ENCODE measurements around the gene MMEL1.

The MMEL1 gene

GRCh38 chr1:2594001-2594640, 38.7 kb downstream of the MMEL1 start:
- peaks cover 3 to 18% of the 10 kb centered on the region in 2 experiments for H3K36me3 ChIP-seq (ENCODE audit: control insufficient read depth in 1 of 2, insufficient read depth in 2 of 2, low read depth in 1 of 2, low read length in 2 of 2)

GRCh38 chr1:2593251-2593878, 39.5 kb downstream of the MMEL1 start:
- no peak overlapping the region for H3K4ac ChIP-seq (ENCODE audit: low read depth in 1 of 2, low read length in 2 of 2)
- H3K36me3 ChIP-seq (ENCODE audit: control insufficient read depth in 1 of 2, insufficient read depth in 2 of 2, low read depth in 1 of 2, low read length in 2 of 2): peaks cover 3 to 25% of the 10 kb centered on the region in 2 experiments
- 84% methylated on average over 26 of the region's 26 CpGs for WGBS
- H4K8ac ChIP-seq (ENCODE audit: low read length): no peak overlapping the region
- DNase-seq: no peak
- peaks cover 6% of the 10 kb centered on the region for H3K4me1 ChIP-seq (ENCODE audit: control insufficient read depth, insufficient read depth, low read depth, low read length)
- H3K14ac ChIP-seq (ENCODE audit: low read length in 2 of 2): no peak overlapping the region
- H3K9me3 ChIP-seq (ENCODE audit: control insufficient read depth, low read length): peaks cover under 1% of the 10 kb centered on the region
- peaks cover 6% of the 10 kb centered on the region for H3K79me1 ChIP-seq (replicated peaks; ENCODE audit: low read length, poor library complexity, severe bottlenecking)
- no peak overlapping the region for H2BK120ac ChIP-seq (ENCODE audit: low read depth, low read length)
- no peak overlapping the region for H3K4me3 ChIP-seq (ENCODE audit: insufficient read depth in 1 of 2, low read depth in 1 of 2, low read length in 2 of 2)
- peaks cover 3 to 20% of the 10 kb centered on the region in 2 experiments for H3K27me3 ChIP-seq (ENCODE audit: control insufficient read depth in 1 of 2, insufficient read depth in 1 of 2, low read length in 2 of 2)
- no peak overlapping the region for H2BK5ac ChIP-seq (ENCODE audit: low read depth, low read length, poor library complexity, severe bottlenecking)
- no peak overlapping the region for H3K9ac ChIP-seq (ENCODE audit: low read length)
- no peak overlapping the region for H2BK12ac ChIP-seq (ENCODE audit: low read length in 2 of 2)
- H4K91ac ChIP-seq (ENCODE audit: low read length): no peak overlapping the region
- no peak overlapping the region for H2AFZ ChIP-seq (ENCODE audit: low read depth, low read length)
- no peak overlapping the region for H3K18ac ChIP-seq (ENCODE audit: low read depth in 1 of 2, low read length in 2 of 2)
- no peak overlapping the region for H2AK5ac ChIP-seq (ENCODE audit: low read length, severe bottlenecking)
- no peak overlapping the region for H2BK15ac ChIP-seq (ENCODE audit: low read depth, poor library complexity, severe bottlenecking)
- H3K27ac ChIP-seq (ENCODE audit: low read length, poor library complexity, severe bottlenecking): no peak overlapping the region
- H3K4me2 ChIP-seq (ENCODE audit: low read length, poor library complexity, severe bottlenecking): no peak overlapping the region
- no peak overlapping the region for H3K23ac ChIP-seq (ENCODE audit: low read length in 2 of 2)

More at GRCh38 chr1:2594001-2594640, 38.7 kb downstream of the MMEL1 start:
- Histone ChIP-seq H2BK12ac (ENCODE audit: low read length in 2 of 2) (no peak overlapping the region), H3K27ac (ENCODE audit: low read length, poor library complexity, severe bottlenecking) (no peak overlapping the region), H3K4me1 (ENCODE audit: control insufficient read depth, insufficient read depth, low read depth, low read length) (peaks cover 3% of the 10 kb centered on the region), H3K4me2 (ENCODE audit: low read length, poor library complexity, severe bottlenecking) (no peak overlapping the region), H4K8ac (ENCODE audit: low read length) (no peak overlapping the region), H2BK15ac (ENCODE audit: low read depth, poor library complexity, severe bottlenecking) (no peak overlapping the region), H3K79me1 (replicated peaks; ENCODE audit: low read length, poor library complexity, severe bottlenecking) (peaks cover under 1% of the 10 kb centered on the region), H3K4ac (ENCODE audit: low read depth in 1 of 2, low read length in 2 of 2) (no peak overlapping the region), H2AFZ (ENCODE audit: low read depth, low read length) (no peak overlapping the region), H2BK120ac (ENCODE audit: low read depth, low read length) (no peak overlapping the region), H3K23ac (ENCODE audit: low read length in 2 of 2) (no peak overlapping the region), H4K91ac (ENCODE audit: low read length) (no peak overlapping the region), H3K27me3 (ENCODE audit: control insufficient read depth in 1 of 2, insufficient read depth in 1 of 2, low read length in 2 of 2) (peaks cover 3 to 20% of the 10 kb centered on the region in 2 experiments), H3K18ac (ENCODE audit: low read depth in 1 of 2, low read length in 2 of 2) (no peak overlapping the region), H2BK5ac (ENCODE audit: low read depth, low read length, poor library complexity, severe bottlenecking) (no peak overlapping the region), H3K14ac (ENCODE audit: low read length in 2 of 2) (no peak overlapping the region), H3K4me3 (ENCODE audit: insufficient read depth in 1 of 2, low read depth in 1 of 2, low read length in 2 of 2) (no peak overlapping the region), H2AK5ac (ENCODE audit: low read length, severe bottlenecking) (no peak overlapping the region), H3K9me3 (ENCODE audit: control insufficient read depth, low read length) (peaks cover 3% of the 10 kb centered on the region), H3K9ac (ENCODE audit: low read length) (no peak overlapping the region)
- DNase-seq: no peak
- WGBS: 82% methylated on average over 20 of the region's 20 CpGs

- Histone ChIP-seq H3K9me3 (ENCODE audit: control insufficient read depth, low read length) (no peaks in the 10 kb centered on the region), H3K27ac (ENCODE audit: low read length, poor library complexity, severe bottlenecking) (no peak overlapping the region), H3K18ac (ENCODE audit: low read depth in 1 of 2, low read length in 2 of 2) (no peak overlapping the region), H3K27me3 (ENCODE audit: control insufficient read depth in 1 of 2, insufficient read depth in 1 of 2, low read length in 2 of 2) (peaks cover 3 to 20% of the 10 kb centered on the region in 2 experiments), H3K4me1 (ENCODE audit: control insufficient read depth, insufficient read depth, low read depth, low read length) (peaks cover 12% of the 10 kb centered on the region), H3K4me3 (ENCODE audit: insufficient read depth in 1 of 2, low read depth in 1 of 2, low read length in 2 of 2) (no peak overlapping the region), H2BK5ac (ENCODE audit: low read depth, low read length, poor library complexity, severe bottlenecking) (no peak overlapping the region), H2BK120ac (ENCODE audit: low read depth, low read length) (no peak overlapping the region), H3K79me1 (replicated peaks; ENCODE audit: low read length, poor library complexity, severe bottlenecking) (peaks cover 8% of the 10 kb centered on the region), H3K14ac (ENCODE audit: low read length in 2 of 2) (no peak overlapping the region), H2BK15ac (ENCODE audit: low read depth, poor library complexity, severe bottlenecking) (no peak overlapping the region), H3K4me2 (ENCODE audit: low read length, poor library complexity, severe bottlenecking) (no peak overlapping the region), H3K9ac (ENCODE audit: low read length) (no peak overlapping the region), H3K23ac (ENCODE audit: low read length in 2 of 2) (no peak overlapping the region), H2AFZ (ENCODE audit: low read depth, low read length) (no peak overlapping the region), H2BK12ac (ENCODE audit: low read length in 2 of 2) (no peak overlapping the region), H4K8ac (ENCODE audit: low read length) (no peak overlapping the region), H3K36me3 (ENCODE audit: control insufficient read depth in 1 of 2, insufficient read depth in 2 of 2, low read depth in 1 of 2, low read length in 2 of 2) (peaks cover 3 to 27% of the 10 kb centered on the region in 2 experiments), H3K4ac (ENCODE audit: low read depth in 1 of 2, low read length in 2 of 2) (no peak overlapping the region), H2AK5ac (ENCODE audit: low read length, severe bottlenecking) (no peak overlapping the region), H4K91ac (ENCODE audit: low read length) (no peak overlapping the region)
- WGBS: 87% methylated on average over 15 of the region's 15 CpGs
- no peak for DNase-seq
Observed at GRCh38 chr1:2592672-2593071, 40.1 kb downstream of the MMEL1 start.

GRCh38 chr1:2591581-2592261, 41.1 kb downstream of the MMEL1 start:
- H2BK15ac ChIP-seq (ENCODE audit: low read depth, poor library complexity, severe bottlenecking): no peak overlapping the region
- H2BK120ac ChIP-seq (ENCODE audit: low read depth, low read length): no peak overlapping the region
- DNase-seq: no peak
- H3K23ac ChIP-seq (ENCODE audit: low read length in 2 of 2): no peak overlapping the region
- H3K9me3 ChIP-seq (ENCODE audit: control insufficient read depth, low read length): no peaks in the 10 kb centered on the region
- no peak overlapping the region for H3K4me2 ChIP-seq (ENCODE audit: low read length, poor library complexity, severe bottlenecking)
- H3K9ac ChIP-seq (ENCODE audit: low read length): no peak overlapping the region
- no peak overlapping the region for H4K91ac ChIP-seq (ENCODE audit: low read length)
- H3K4me3 ChIP-seq (ENCODE audit: insufficient read depth in 1 of 2, low read depth in 1 of 2, low read length in 2 of 2): no peak overlapping the region
- H2AK5ac ChIP-seq (ENCODE audit: low read length, severe bottlenecking): no peak overlapping the region
- no peak overlapping the region for H2BK12ac ChIP-seq (ENCODE audit: low read length in 2 of 2)
- peaks cover 3 to 27% of the 10 kb centered on the region in 2 experiments for H3K36me3 ChIP-seq (ENCODE audit: control insufficient read depth in 1 of 2, insufficient read depth in 2 of 2, low read depth in 1 of 2, low read length in 2 of 2)
- H2BK5ac ChIP-seq (ENCODE audit: low read depth, low read length, poor library complexity, severe bottlenecking): no peak overlapping the region
- H3K27me3 ChIP-seq (ENCODE audit: control insufficient read depth in 1 of 2, insufficient read depth in 1 of 2, low read length in 2 of 2): peaks cover 0 to 20% of the 10 kb centered on the region in 2 experiments
- H3K27ac ChIP-seq (ENCODE audit: low read length, poor library complexity, severe bottlenecking): no peak overlapping the region
- H3K79me1 ChIP-seq (replicated peaks; ENCODE audit: low read length, poor library complexity, severe bottlenecking): peaks cover 15% of the 10 kb centered on the region
- peaks cover 17% of the 10 kb centered on the region for H3K4me1 ChIP-seq (ENCODE audit: control insufficient read depth, insufficient read depth, low read depth, low read length)
- no peak overlapping the region for H3K4ac ChIP-seq (ENCODE audit: low read depth in 1 of 2, low read length in 2 of 2)
- H3K18ac ChIP-seq (ENCODE audit: low read depth in 1 of 2, low read length in 2 of 2): no peak overlapping the region
- no peak overlapping the region for H4K8ac ChIP-seq (ENCODE audit: low read length)
- no peak overlapping the region for H2AFZ ChIP-seq (ENCODE audit: low read depth, low read length)
- 96% methylated on average over 5 of the region's 12 CpGs for WGBS
- H3K14ac ChIP-seq (ENCODE audit: low read length in 2 of 2): no peak overlapping the region
